ENCODE results near the gene PDCD11. TPM values are rescaled to one million over a fixed set of nuclear protein-coding genes. Genes with fewer than 3 reads are reported as not detected.

The PDCD11 gene
- total RNA-seq, 1 donor from 2014 or later, result 25.1 TPM

- Histone ChIP-seq H3K4me1 (no peaks in the 10 kb centered on the region), H3K27ac (no peak overlapping the region), H3K4me3 (no peak overlapping the region), H3K27me3 (no peaks in the 10 kb centered on the region), H3K9me3 (no peaks in the 10 kb centered on the region), H3K36me3 (no peaks in the 10 kb centered on the region)
- TF ChIP-seq CTCF (IDR thresholded peaks at IDR 0.05), result no peak
- intact Hi-C loops (cut with DNase I), result no loop called here
- DNase-seq, result no peak
- ATAC-seq, result no peak
Observed at GRCh38 chr10:103457896-103458583, 61.6 kb downstream of the PDCD11 start.

- DNase-seq, result no peak
- intact Hi-C loops (cut with DNase I), result no loop called here
- H3K9me3 ChIP-seq, result no peaks in the 10 kb centered on the region
- no peaks in the 10 kb centered on the region for H3K27me3 ChIP-seq
- peak; percentile 57 for ATAC-seq
- no peaks in the 10 kb centered on the region for H3K4me1 ChIP-seq
- TF ChIP-seq CTCF (IDR thresholded peaks at IDR 0.05), result no peak
- no peak within 1 kb of the TSS for H3K4me3 ChIP-seq
- no peaks in the 10 kb centered on the region for H3K36me3 ChIP-seq
- no peak within 1 kb of the TSS for H3K27ac ChIP-seq
Observed at GRCh38 chr10:103458720-103459119, 62.3 kb downstream of the PDCD11 start, which contains the start of gene CALHM1. Gene CALHM1 (minus strand): TSS chr10:103458900. CDS start chr10:103458751, 149 bp downstream.

- no peak overlapping the region for H3K27ac ChIP-seq
- no peak overlapping the region for H3K4me3 ChIP-seq
- H3K4me1 ChIP-seq, result no peaks in the 10 kb centered on the region
- no peaks in the 10 kb centered on the region for H3K36me3 ChIP-seq
- ATAC-seq, result no peak
- no peaks in the 10 kb centered on the region for H3K9me3 ChIP-seq
- no peak for TF ChIP-seq CTCF (IDR thresholded peaks at IDR 0.05)
- no peak for DNase-seq
- intact Hi-C loops (cut with DNase I), result no loop called here
- no peaks in the 10 kb centered on the region for H3K27me3 ChIP-seq
Observed at GRCh38 chr10:103459615-103460014, 63.2 kb downstream of the PDCD11 start.

- peak; percentile 15 for ATAC-seq
- TF ChIP-seq CTCF (IDR thresholded peaks at IDR 0.05), result no peak
- H3K4me3 ChIP-seq, result no peak overlapping the region
Observed at GRCh38 chr10:103463499-103463898, 67.1 kb downstream of the PDCD11 start.

GRCh38 chr10:103465411-103466179 lies 69.2 kb downstream of the PDCD11 start:
- Histone ChIP-seq H3K27me3 (no peaks in the 10 kb centered on the region), H3K4me1 (no peaks in the 10 kb centered on the region), H3K27ac (no peak overlapping the region), H3K4me3 (no peak overlapping the region), H3K36me3 (no peaks in the 10 kb centered on the region), H3K9me3 (no peaks in the 10 kb centered on the region)
- ATAC-seq, result peak; percentile 63
- intact Hi-C loops (cut with DNase I), result no loop called here
- DNase-seq, result no peak
- TF ChIP-seq CTCF (IDR thresholded peaks at IDR 0.05), result no peak

More at GRCh38 chr10:103463499-103463898, 67.1 kb downstream of the PDCD11 start:
- Histone ChIP-seq H3K9me3 (no peaks in the 10 kb centered on the region), H3K27me3 (no peaks in the 10 kb centered on the region), H3K4me1 (no peaks in the 10 kb centered on the region), H3K27ac (no peak overlapping the region), H3K36me3 (no peaks in the 10 kb centered on the region)
- no peak for DNase-seq
- intact Hi-C loops (cut with DNase I), result no loop called here

All from upper lobe of right lung (tissue), 1 donor.